ENCODE data around the gene TRAF2.

The TRAF2 gene

GRCh38 chr9:136973618-136974617 lies 87.6 kb downstream of the TRAF2 start:
- no peak for TF ChIP-seq TAF1 (IDR thresholded peaks at IDR 0.05; ENCODE audit: low read depth, low read length)
- TF ChIP-seq SPI1 (IDR thresholded peaks at IDR 0.05; ENCODE audit: low read depth, low read length), result no peak
- TF ChIP-seq POU2F2 (IDR thresholded peaks at IDR 0.05; ENCODE audit: low read depth, low read length), result no peak
- no peak for TF ChIP-seq PAX5 (IDR thresholded peaks at IDR 0.05; ENCODE audit: insufficient read depth, low read length, severe bottlenecking)
- TF ChIP-seq POLR2A (IDR thresholded peaks at IDR 0.05; ENCODE audit: low read depth, low read length), result no peak
- no peak for TF ChIP-seq POLR2AphosphoS5 (IDR thresholded peaks at IDR 0.05; ENCODE audit: low read depth, low read length)
- no peak for DNase-seq (ENCODE audit: insufficient read length, low spot score)
- no peak for FAIRE-seq

GRCh38 chr9:136974817-136975535 lies 88.7 kb downstream of the TRAF2 start:
- TF ChIP-seq POLR2AphosphoS5 (IDR thresholded peaks at IDR 0.05; ENCODE audit: low read depth, low read length) (no peak), POU2F2 (IDR thresholded peaks at IDR 0.05; ENCODE audit: low read depth, low read length) (no peak), SPI1 (IDR thresholded peaks at IDR 0.05; ENCODE audit: low read depth, low read length) (no peak), TAF1 (IDR thresholded peaks at IDR 0.05; ENCODE audit: low read depth, low read length) (no peak), PAX5 (IDR thresholded peaks at IDR 0.05; ENCODE audit: insufficient read depth, low read length, severe bottlenecking) (no peak), POLR2A (IDR thresholded peaks at IDR 0.05; ENCODE audit: low read depth, low read length) (no peak)
- no peak for DNase-seq (ENCODE audit: insufficient read length, low spot score)
- no peak for FAIRE-seq

DNA sequence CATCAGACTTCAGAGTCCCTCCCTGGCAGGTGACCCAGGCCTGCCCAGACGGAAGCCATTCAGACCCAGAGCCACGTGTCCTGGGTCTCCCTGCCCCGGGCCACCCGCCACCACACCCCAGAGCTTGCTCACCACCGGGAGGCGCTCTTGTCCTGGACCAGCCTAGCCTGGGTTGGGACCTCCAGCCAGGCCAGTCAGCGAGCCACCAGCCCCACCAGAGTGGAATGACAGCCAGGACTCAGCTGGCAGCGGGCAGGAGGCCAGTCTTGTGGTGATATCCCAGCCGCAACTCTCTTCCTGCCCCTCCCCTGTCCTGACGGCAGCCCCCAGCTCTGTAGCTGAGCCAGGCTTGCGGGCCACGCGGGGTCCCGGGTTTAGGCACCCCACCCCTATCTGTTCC lies 89.3 kb downstream of the TRAF2 start:
- no peak for FAIRE-seq
- TF ChIP-seq PAX5 (IDR thresholded peaks at IDR 0.05; ENCODE audit: insufficient read depth, low read length, severe bottlenecking), result no peak
- TF ChIP-seq POLR2A (IDR thresholded peaks at IDR 0.05; ENCODE audit: low read depth, low read length), result no peak
- no peak for TF ChIP-seq SPI1 (IDR thresholded peaks at IDR 0.05; ENCODE audit: low read depth, low read length)
- no peak for TF ChIP-seq TAF1 (IDR thresholded peaks at IDR 0.05; ENCODE audit: low read depth, low read length)
- no peak for TF ChIP-seq POLR2AphosphoS5 (IDR thresholded peaks at IDR 0.05; ENCODE audit: low read depth, low read length)
- no peak for TF ChIP-seq POU2F2 (IDR thresholded peaks at IDR 0.05; ENCODE audit: low read depth, low read length)
- no peak for DNase-seq (ENCODE audit: insufficient read length, low spot score)
